ENCODE data around the gene CHFR. TPM values are rescaled to one million over a fixed set of nuclear protein-coding genes. Genes with fewer than 3 reads are reported as not detected.

Gene CHFR
- total RNA-seq, 1 donor from 2014 or later = 90.7 TPM

- H3K4me1 Mint-ChIP-seq (ENCODE audit: low read depth, unreplicated experiment) = no peaks in the 10 kb centered on the region
- peaks cover 13% of the 10 kb centered on the region for H3K36me3 Mint-ChIP-seq (ENCODE audit: unreplicated experiment)
These were observed 19.8 kb upstream of the CHFR start for GRCh38 chr12:132907216-132907615.

GRCh38 chr12:132904718-132905328 is 17.4 kb upstream of the CHFR start:
- H3K4me3 Mint-ChIP-seq (ENCODE audit: unreplicated experiment) = no peak overlapping the region
- peak; percentile 86 for DNase-seq
- H3K27ac Mint-ChIP-seq (ENCODE audit: unreplicated experiment) = no peak overlapping the region
- peaks cover 2% of the 10 kb centered on the region for H3K9me3 Mint-ChIP-seq (ENCODE audit: unreplicated experiment)
- TF ChIP-seq CTCF (IDR thresholded peaks at IDR 0.05; ENCODE audit: partially characterized antibody, unreplicated experiment) = peak; percentile 83
- peaks cover 3% of the 10 kb centered on the region for H3K27me3 Mint-ChIP-seq (ENCODE audit: unreplicated experiment)
- peaks cover 7% of the 10 kb centered on the region for H3K36me3 Mint-ChIP-seq (ENCODE audit: unreplicated experiment)
- H3K4me1 Mint-ChIP-seq (ENCODE audit: low read depth, unreplicated experiment) = no peaks in the 10 kb centered on the region

More at GRCh38 chr12:132907216-132907615, 19.8 kb upstream of the CHFR start:
- DNase-seq = no peak
- Mint-ChIP-seq H3K4me3 (ENCODE audit: unreplicated experiment) (peak overlapping the region; percentile 42), H3K27me3 (ENCODE audit: unreplicated experiment) (peaks cover 1% of the 10 kb centered on the region), H3K9me3 (ENCODE audit: unreplicated experiment) (peaks cover 2% of the 10 kb centered on the region), H3K27ac (ENCODE audit: unreplicated experiment) (no peak overlapping the region)
- TF ChIP-seq CTCF (IDR thresholded peaks at IDR 0.05; ENCODE audit: partially characterized antibody, unreplicated experiment) = no peak

DNA sequence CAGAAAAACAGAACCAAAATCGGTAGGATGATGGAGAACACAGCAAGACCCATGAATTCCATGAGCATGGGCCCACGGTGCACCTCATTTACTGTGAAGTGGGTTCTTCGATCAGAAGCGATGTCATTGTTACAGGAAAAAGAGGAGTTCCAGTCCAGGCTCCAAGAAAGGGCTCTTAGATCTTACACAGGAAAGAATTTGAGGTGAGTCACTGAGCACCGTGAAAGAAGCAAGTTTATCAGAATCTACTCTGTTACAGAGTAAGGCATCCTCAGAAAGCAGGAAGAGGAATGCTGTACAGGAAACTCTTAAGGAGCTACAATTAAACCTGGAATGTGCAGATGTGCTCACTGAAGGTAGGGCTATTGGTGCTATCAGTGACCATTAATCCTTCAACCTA is 11.6 kb upstream of the CHFR start:
- H3K4me1 Mint-ChIP-seq (ENCODE audit: low read depth, unreplicated experiment) = no peaks in the 10 kb centered on the region
- H3K4me3 Mint-ChIP-seq (ENCODE audit: unreplicated experiment) = no peak overlapping the region
- H3K9me3 Mint-ChIP-seq (ENCODE audit: unreplicated experiment) = no peaks in the 10 kb centered on the region
- peaks cover 13% of the 10 kb centered on the region for H3K36me3 Mint-ChIP-seq (ENCODE audit: unreplicated experiment)
- no peak for DNase-seq
- no peak overlapping the region for H3K27ac Mint-ChIP-seq (ENCODE audit: unreplicated experiment)
- peaks cover 3% of the 10 kb centered on the region for H3K27me3 Mint-ChIP-seq (ENCODE audit: unreplicated experiment)
- no peak for TF ChIP-seq CTCF (IDR thresholded peaks at IDR 0.05; ENCODE audit: partially characterized antibody, unreplicated experiment)

DNA sequence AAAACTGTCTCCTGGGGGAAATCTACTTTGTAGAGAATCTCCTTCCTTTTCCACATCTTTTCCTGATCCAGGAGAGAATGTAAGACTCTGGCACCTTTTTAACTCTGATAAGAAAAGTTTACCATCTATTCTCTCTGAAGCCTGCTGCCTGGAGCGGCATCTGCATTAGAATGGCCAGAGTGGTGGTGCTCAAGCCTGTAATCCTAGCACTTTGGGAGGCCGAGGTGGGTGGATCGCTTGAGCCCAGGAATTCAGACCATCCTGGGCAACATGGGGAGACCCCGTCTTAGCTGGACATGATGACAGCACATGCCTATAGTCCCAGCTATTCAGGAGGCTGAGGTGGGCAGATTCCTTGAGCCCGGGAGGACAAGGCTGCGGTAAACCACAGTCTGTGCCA is 1.4 kb upstream of the CHFR start:
- DNase-seq = no peak
- peaks cover 2% of the 10 kb centered on the region for H3K4me1 Mint-ChIP-seq (ENCODE audit: low read depth, unreplicated experiment)
- H3K27ac Mint-ChIP-seq (ENCODE audit: unreplicated experiment) = no peak overlapping the region
- H3K9me3 Mint-ChIP-seq (ENCODE audit: unreplicated experiment) = peaks cover 11% of the 10 kb centered on the region
- peaks cover 18% of the 10 kb centered on the region for H3K36me3 Mint-ChIP-seq (ENCODE audit: unreplicated experiment)
- H3K4me3 Mint-ChIP-seq (ENCODE audit: unreplicated experiment) = peak overlapping the region; percentile 98
- H3K27me3 Mint-ChIP-seq (ENCODE audit: unreplicated experiment) = peaks cover 7% of the 10 kb centered on the region
- TF ChIP-seq CTCF (IDR thresholded peaks at IDR 0.05; ENCODE audit: partially characterized antibody, unreplicated experiment) = no peak
